IMR-90 (cell line): ENCODE data around the gene HIVEP3. TPM values are rescaled to one million over a fixed set of nuclear protein-coding genes. Genes with fewer than 3 reads are reported as not detected.

ENCODE experiments used
- ATAC-seq: fragments of 200-7000 bp; cut with Tn5 transposase; 2 replicates; pipeline ENCODE4 v1.9.1; 2020; ENCODE audit warnings: low read depth, mild to moderate bottlenecking, moderate library complexity
- BruUV-seq: library from RNA; stranded (reverse); fragments of 400-500 nt; replicated peaks from 2 replicates; lab custom pipeline; 2021; lab: Mats Ljungman, UMichigan
- CTCF ChIA-PET: fragments of 300-600 bp; formaldehyde crosslinking; extraction: SDS; loops from one replicate; lab custom pipeline; 2021; ENCODE audit warnings: antibody characterized with exemption; lab: Yijun Ruan, JAX
- POLR2A ChIA-PET: fragments of 300-600 bp; sonication (Branson Sonifier 250); formaldehyde crosslinking; loops from one replicate; lab custom pipeline; 2022; ENCODE audit warnings: antibody characterized with exemption; ENCODE audit not compliant: unreplicated experiment; lab: Charles Lee
- DNase-seq: peaks from one replicate; pipeline ENCODE4 v3.0.0; 2013
- H2AFZ ChIP-seq: replicated peaks from 2 replicates; pipeline ENCODE3; 2013; ENCODE audit warnings: low read length, mild to moderate bottlenecking; ENCODE audit not compliant: poor library complexity
- H2AK5ac ChIP-seq: 2 replicates; pipeline ENCODE4 v1.6.1; 2013; ENCODE audit warnings: low read depth, low read length, inconsistent platforms
- H2AK9ac ChIP-seq: replicated peaks from 2 replicates; pipeline ENCODE3; 2013; ENCODE audit warnings: mild to moderate bottlenecking, low read depth, low read length, moderate library complexity; ENCODE audit not compliant: poor library complexity
- H2BK120ac ChIP-seq: 2 replicates; pipeline ENCODE4 v1.6.1; 2013; ENCODE audit warnings: low read depth, low read length, inconsistent platforms
- H2BK15ac ChIP-seq: 3 replicates; pipeline ENCODE4 v1.6.1; 2013; ENCODE audit warnings: low read depth, low read length, inconsistent platforms
- H2BK20ac ChIP-seq: 2 replicates; pipeline ENCODE4 v1.6.1; 2013; ENCODE audit warnings: low read depth, mild to moderate bottlenecking, inconsistent platforms, low read length, moderate library complexity
- H2BK5ac ChIP-seq: 2 replicates; pipeline ENCODE4 v1.6.1; 2013; ENCODE audit warnings: mild to moderate bottlenecking, low read depth, low read length, inconsistent platforms; ENCODE audit not compliant: poor library complexity, severe bottlenecking
- H3K14ac ChIP-seq: replicated peaks from 2 replicates; pipeline ENCODE4 v1.6.1; 2013; ENCODE audit warnings: low read depth, low read length, inconsistent platforms
- H3K18ac ChIP-seq: 2 replicates; pipeline ENCODE4 v1.6.1; 2013; ENCODE audit warnings: low read depth, low read length, control low read depth
- H3K23ac ChIP-seq: 2 replicates; pipeline ENCODE4 v1.6.1; 2013; ENCODE audit warnings: low read depth, low read length, inconsistent platforms
- H3K27ac ChIP-seq: 2 replicates; pipeline ENCODE4 v1.5.1; 2013; ENCODE audit warnings: mild to moderate bottlenecking, control low read depth, low read length; ENCODE audit not compliant: insufficient read depth
- H3K27me3 ChIP-seq: 2 replicates; pipeline ENCODE4 v1.6.1; 2013; ENCODE audit warnings: low read length; ENCODE audit not compliant: control insufficient read depth, insufficient read depth
- H3K36me3 ChIP-seq: 2 replicates; pipeline ENCODE4 v1.6.1; 2013; ENCODE audit warnings: low read length, mixed read lengths; ENCODE audit not compliant: control insufficient read depth, insufficient read depth
- H3K4ac ChIP-seq: 2 replicates; pipeline ENCODE4 v1.6.1; 2013; ENCODE audit warnings: low read depth, low read length, inconsistent platforms
- H3K4me1 ChIP-seq: 2 replicates; pipeline ENCODE4 v1.6.1; 2013; ENCODE audit warnings: low read length, mixed read lengths; ENCODE audit not compliant: control insufficient read depth, insufficient read depth
- H3K4me2 ChIP-seq: 2 replicates; pipeline ENCODE4 v1.6.1; 2013; ENCODE audit warnings: low read depth, mild to moderate bottlenecking, control low read depth, low read length, moderate library complexity
- H3K4me3 ChIP-seq: 2 replicates; pipeline ENCODE4 v1.5.1; 2013; ENCODE audit warnings: low read depth, mild to moderate bottlenecking, control low read depth, low read length, moderate library complexity; ENCODE audit not compliant: insufficient read depth
- H3K56ac ChIP-seq: 2 replicates; pipeline ENCODE4 v1.6.1; 2013; ENCODE audit warnings: low read length, inconsistent platforms; ENCODE audit not compliant: insufficient read depth; ENCODE audit errors: extremely low read depth
- H3K79me1 ChIP-seq, 2 experiments: 2 replicates each; pipeline ENCODE4 v1.6.1; 2013; ENCODE audit warnings: low read length in 2 of 2, inconsistent platforms in 1 of 2, low read depth in 1 of 2
- H3K9ac ChIP-seq: 2 replicates; pipeline ENCODE4 v1.6.1; 2013; ENCODE audit warnings: low read depth, low read length, control low read depth
- H3K9me1 ChIP-seq: 2 replicates; pipeline ENCODE4 v1.6.1; 2013; ENCODE audit warnings: low read length, inconsistent platforms; ENCODE audit not compliant: insufficient read depth
- H3K9me3 ChIP-seq: 2 replicates; pipeline ENCODE4 v1.6.1; 2013; ENCODE audit warnings: low read length; ENCODE audit not compliant: control insufficient read depth, insufficient read depth
- H4K20me1 ChIP-seq: 2 replicates; pipeline ENCODE4 v1.6.1; 2013; ENCODE audit warnings: low read length, inconsistent platforms; ENCODE audit not compliant: insufficient read depth
- H4K5ac ChIP-seq: 2 replicates; pipeline ENCODE4 v1.6.1; 2013; ENCODE audit warnings: mild to moderate bottlenecking, low read depth, low read length, control low read depth
- H4K8ac ChIP-seq, 2 experiments: 2 replicates each; pipeline ENCODE4 v1.6.1; 2013; ENCODE audit warnings: low read depth in 2 of 2, low read length in 2 of 2, control low read depth in 1 of 2, inconsistent platforms in 1 of 2
- H4K91ac ChIP-seq: 2 replicates; pipeline ENCODE4 v1.6.1; 2013; ENCODE audit warnings: low read depth, low read length, inconsistent platforms; ENCODE audit not compliant: insufficient read depth
- BHLHE40 ChIP-seq: fragments of 150-350 bp; IDR thresholded peaks from 2 replicates; pipeline ENCODE4 v1.6.1; 2016; ENCODE audit warnings: mild to moderate bottlenecking, low read depth, low read length
- CEBPB ChIP-seq: IDR thresholded peaks from 2 replicates; pipeline ENCODE4 v1.6.1; 2012; ENCODE audit warnings: low read depth, low read length, improper control_type of control experiment
- CHD1 ChIP-seq: IDR thresholded peaks from 2 replicates; pipeline ENCODE4 v1.6.1; 2012; ENCODE audit warnings: low read depth, low read length, improper control_type of control experiment
- CTCF ChIP-seq: conservative IDR thresholded peaks from 2 replicates; pipeline ENCODE4 v1.5.1; 2012; ENCODE audit warnings: mild to moderate bottlenecking, low read depth, low read length, improper control_type of control experiment
- ELK1 ChIP-seq: fragments of 150-350 bp; IDR thresholded peaks from 2 replicates; pipeline ENCODE4 v1.6.1; 2016; ENCODE audit warnings: low read depth, mild to moderate bottlenecking, low read length, moderate library complexity, borderline replicate concordance
- FOS ChIP-seq: fragments of 150-350 bp; IDR thresholded peaks from 2 replicates; pipeline ENCODE4 v1.6.1; 2016; ENCODE audit warnings: low read depth, low read length
- MAFK ChIP-seq: IDR thresholded peaks from 2 replicates; pipeline ENCODE4 v1.6.1; 2012; ENCODE audit warnings: low read depth, low read length, improper control_type of control experiment
- MAZ ChIP-seq: IDR thresholded peaks from 2 replicates; pipeline ENCODE4 v1.6.1; 2012; ENCODE audit warnings: low read depth, mild to moderate bottlenecking, low read length, improper control_type of control experiment, moderate library complexity, borderline replicate concordance
- MXI1 ChIP-seq: IDR thresholded peaks from 2 replicates; pipeline ENCODE4 v1.6.1; 2012; ENCODE audit warnings: low read depth, mild to moderate bottlenecking, low read length, moderate library complexity, borderline replicate concordance
- NFE2L2 ChIP-seq: fragments of 150-350 bp; IDR thresholded peaks from 2 replicates; pipeline ENCODE4 v1.6.1; 2016; ENCODE audit warnings: low read depth, mild to moderate bottlenecking, low read length
- POLR2A ChIP-seq: IDR thresholded peaks from 2 replicates; pipeline ENCODE4 v1.6.1; 2012; ENCODE audit warnings: mild to moderate bottlenecking, low read depth, low read length
- RAD21 ChIP-seq: IDR thresholded peaks from 2 replicates; pipeline ENCODE4 v1.6.1; 2012; ENCODE audit warnings: low read length, improper control_type of control experiment
- RCOR1 ChIP-seq: IDR thresholded peaks from 2 replicates; pipeline ENCODE4 v1.6.1; 2012; ENCODE audit warnings: mild to moderate bottlenecking, low read length, improper control_type of control experiment; ENCODE audit not compliant: insufficient replicate concordance
- RFX5 ChIP-seq: IDR thresholded peaks from 2 replicates; pipeline ENCODE4 v1.8.0; 2012; ENCODE audit warnings: low read depth, mild to moderate bottlenecking, low read length, moderate library complexity
- SMC3 ChIP-seq: fragments of 150-350 bp; IDR thresholded peaks from 2 replicates; pipeline ENCODE4 v1.6.1; 2016; ENCODE audit warnings: low read depth, mild to moderate bottlenecking, antibody characterized with exemption, low read length, moderate library complexity
- WGBS, 2 experiments: methylation state at CpG; one replicate each; pipeline versions ENCODE4 v1.1.5 to v1.1.7; 2013; ENCODE audit warnings: missing lambda C conversion rate in 2 of 2; ENCODE audit not compliant: insufficient read length in 1 of 2; ENCODE audit errors: extremely low coverage in 2 of 2; 5-methylcytosine and 5-hydroxymethylcytosine counted together
- dilution Hi-C: fragments of 300-500 bp; cut with HindIII; formaldehyde crosslinking; loops from one replicate; pipeline ENCODE4 v1.14.3; 2018; ENCODE audit warnings: low sequenced_read_pairs; ENCODE audit not compliant: unreplicated experiment
- in situ Hi-C: fragments of 300-500 bp; cut with MboI; formaldehyde crosslinking; loops from 3 replicates; pipeline ENCODE4 v1.14.3; 2019; ENCODE audit warnings: low sequenced_read_pairs, inconsistent platforms, mixed read lengths
- intact Hi-C: fragments of 100-400 bp; cut with micrococcal nuclease; formaldehyde crosslinking; loops from 2 replicates; pipeline ENCODE4 v1.10.0; 2022
- polyA plus RNA-seq, 3 experiments: library from polyadenylated mRNA; depleted of rRNA; stranded (reverse); fragments of >200 nt; gene quantifications; 2 replicates each; pipeline ENCODE4 v1.2.3, GENCODE V29; 2012; ENCODE audit warnings: low replicate concordance in 1 of 3
- total RNA-seq: library from RNA; depleted of rRNA; stranded (reverse); fragments of >200 nt; gene quantifications from 2 replicates; pipeline ENCODE4 v1.2.3, GENCODE V29; 2012
- TF ChIP-seq, protein P1 (sequence below): fragments of 150-350 bp; IDR thresholded peaks from 2 replicates; pipeline ENCODE4 v1.6.1; 2017; ENCODE audit warnings: mild to moderate bottlenecking, antibody characterized with exemption, low read length, low read depth

The HIVEP3 gene
- total and polyA plus RNA-seq, 2 of the 4 experiments (the other 2 are of a cell fraction), result 1.4 to 4.0 TPM

- Histone ChIP-seq H4K20me1 (no peaks in the 10 kb centered on the region), H3K9me3 (no peaks in the 10 kb centered on the region), H3K79me1 (no peaks in the 10 kb centered on the region), H3K9me1 (0 out of 2 replicates have a peak, but pooled peaks cover 6% of the 10 kb centered on the region), H4K8ac (no peak overlapping the region), H3K4me2 (no peak overlapping the region), H2BK5ac (no peak overlapping the region), H3K18ac (no peak overlapping the region), H3K14ac (no peak overlapping the region), H3K23ac (no peak overlapping the region), H2BK120ac (no peak overlapping the region), H2BK15ac (no peak overlapping the region), H3K27me3 (no peaks in the 10 kb centered on the region), H3K36me3 (no peaks in the 10 kb centered on the region), H4K91ac (no peak overlapping the region), H2AK9ac (no peak overlapping the region), H3K56ac (no peak overlapping the region), H2AFZ (no peak overlapping the region), H4K5ac (no peak overlapping the region), H3K4me1 (no peaks in the 10 kb centered on the region), H2BK20ac (no peak overlapping the region), H3K9ac (no peak overlapping the region), H3K27ac (no peak overlapping the region), H2AK5ac (no peak overlapping the region), H3K4ac (no peak overlapping the region), H3K4me3 (no peak overlapping the region)
- ChIA-PET POLR2A (no interaction called here), CTCF (no interaction called here)
- in situ Hi-C loops (no loop called here), dilution Hi-C loops (no loop called here), intact Hi-C loops (no loop called here)
- TF ChIP-seq, protein P1, sequence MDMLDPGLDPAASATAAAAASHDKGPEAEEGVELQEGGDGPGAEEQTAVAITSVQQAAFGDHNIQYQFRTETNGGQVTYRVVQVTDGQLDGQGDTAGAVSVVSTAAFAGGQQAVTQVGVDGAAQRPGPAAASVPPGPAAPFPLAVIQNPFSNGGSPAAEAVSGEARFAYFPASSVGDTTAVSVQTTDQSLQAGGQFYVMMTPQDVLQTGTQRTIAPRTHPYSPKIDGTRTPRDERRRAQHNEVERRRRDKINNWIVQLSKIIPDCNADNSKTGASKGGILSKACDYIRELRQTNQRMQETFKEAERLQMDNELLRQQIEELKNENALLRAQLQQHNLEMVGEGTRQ, result no peak
- TF ChIP-seq CEBPB, result no peak
- no peak for TF ChIP-seq CHD1
- TF ChIP-seq RFX5, result no peak
- no peak for TF ChIP-seq SMC3
- no peak for TF ChIP-seq RCOR1
- no peak for TF ChIP-seq BHLHE40
- no peak for TF ChIP-seq MXI1
- no peak for TF ChIP-seq RAD21
- TF ChIP-seq NFE2L2, result no peak
- no peak for TF ChIP-seq MAZ
- TF ChIP-seq MAFK, result no peak
- no peak for TF ChIP-seq POLR2A
- TF ChIP-seq FOS, result no peak
- TF ChIP-seq CTCF, result no peak
- no peak for TF ChIP-seq ELK1
- WGBS, 2 experiments, result 73% methylated on average over 7 of the region's 9 CpGs; no CpG with 5 or more reads in 1 of the 2 experiments
- DNase-seq, result no peak
- no peak for ATAC-seq
- BruUV-seq, result no TSS peak
Measured at GRCh38 chr1:41523949-41524675, 394.6 kb downstream of the HIVEP3 start.
